Measurements from ENCODE around the gene APP.

APP gene

DNA sequence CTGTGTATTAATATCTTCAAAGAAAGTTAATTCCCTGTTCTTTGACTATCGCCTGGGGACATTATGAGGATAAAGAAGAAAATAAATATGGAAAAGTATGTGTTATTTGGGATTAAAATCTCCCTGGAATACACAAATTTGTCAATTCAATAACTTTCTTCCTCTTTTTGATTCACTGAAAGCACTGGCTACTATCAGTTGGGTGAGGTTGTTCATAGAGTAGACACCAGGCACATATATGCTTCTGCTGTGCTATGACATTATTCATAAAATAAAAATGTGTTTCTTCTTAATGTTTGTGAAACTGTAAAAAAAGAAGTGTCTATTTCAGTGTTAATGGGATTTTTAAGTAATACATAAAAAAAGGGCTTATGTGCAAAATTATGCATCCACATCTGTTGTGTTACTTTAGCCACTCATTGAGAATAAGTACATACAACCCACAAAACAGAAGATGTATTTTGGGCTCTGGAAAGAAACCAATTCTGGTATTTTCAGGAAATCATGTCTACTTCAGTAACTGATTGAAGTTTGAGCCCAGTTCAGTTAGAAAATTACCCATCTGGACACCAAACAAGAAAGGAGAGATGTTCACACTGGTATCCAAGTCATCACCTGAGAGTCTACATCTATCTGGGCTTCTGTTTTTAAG lies 266.4 kb downstream of the APP start:
- no peaks in the 10 kb centered on the region for H3K9me3 ChIP-seq (ENCODE audit: insufficient read depth, low read depth, low read length)
- no peak overlapping the region for H3K9ac ChIP-seq (ENCODE audit: low read depth, low read length, poor library complexity, severe bottlenecking)
- H3K36me3 ChIP-seq (ENCODE audit: insufficient read depth, low read length), result no peaks in the 10 kb centered on the region
- H3K9me2 ChIP-seq (replicated peaks; ENCODE audit: low read depth, low read length), result no peaks in the 10 kb centered on the region
- no peak overlapping the region for H3K4me3 ChIP-seq (ENCODE audit: low read length, poor library complexity, severe bottlenecking)
- H3K4me1 ChIP-seq (ENCODE audit: insufficient read depth, low read length, poor library complexity, severe bottlenecking), result no peaks in the 10 kb centered on the region
- H3K27me3 ChIP-seq (ENCODE audit: insufficient read depth, low read length, poor library complexity, severe bottlenecking), result no peaks in the 10 kb centered on the region
- H4K20me1 ChIP-seq (ENCODE audit: insufficient read depth, low read length, poor library complexity, severe bottlenecking), result no peaks in the 10 kb centered on the region
- TF ChIP-seq, protein P1, sequence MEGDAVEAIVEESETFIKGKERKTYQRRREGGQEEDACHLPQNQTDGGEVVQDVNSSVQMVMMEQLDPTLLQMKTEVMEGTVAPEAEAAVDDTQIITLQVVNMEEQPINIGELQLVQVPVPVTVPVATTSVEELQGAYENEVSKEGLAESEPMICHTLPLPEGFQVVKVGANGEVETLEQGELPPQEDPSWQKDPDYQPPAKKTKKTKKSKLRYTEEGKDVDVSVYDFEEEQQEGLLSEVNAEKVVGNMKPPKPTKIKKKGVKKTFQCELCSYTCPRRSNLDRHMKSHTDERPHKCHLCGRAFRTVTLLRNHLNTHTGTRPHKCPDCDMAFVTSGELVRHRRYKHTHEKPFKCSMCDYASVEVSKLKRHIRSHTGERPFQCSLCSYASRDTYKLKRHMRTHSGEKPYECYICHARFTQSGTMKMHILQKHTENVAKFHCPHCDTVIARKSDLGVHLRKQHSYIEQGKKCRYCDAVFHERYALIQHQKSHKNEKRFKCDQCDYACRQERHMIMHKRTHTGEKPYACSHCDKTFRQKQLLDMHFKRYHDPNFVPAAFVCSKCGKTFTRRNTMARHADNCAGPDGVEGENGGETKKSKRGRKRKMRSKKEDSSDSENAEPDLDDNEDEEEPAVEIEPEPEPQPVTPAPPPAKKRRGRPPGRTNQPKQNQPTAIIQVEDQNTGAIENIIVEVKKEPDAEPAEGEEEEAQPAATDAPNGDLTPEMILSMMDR (conservative IDR thresholded peaks at IDR 0.05; ENCODE audit: low read length), result no peak
- TF ChIP-seq EZH2phosphoT487 (IDR thresholded peaks at IDR 0.05; ENCODE audit: borderline replicate concordance), result no peak
- no peaks in the 10 kb centered on the region for H3F3A ChIP-seq (ENCODE audit: low read depth)
- H3K79me2 ChIP-seq (ENCODE audit: insufficient read depth, low read length), result no peaks in the 10 kb centered on the region
- no peak overlapping the region for H3K4me2 ChIP-seq (ENCODE audit: low read depth, low read length, poor library complexity, severe bottlenecking)
- no peak overlapping the region for H2AFZ ChIP-seq (ENCODE audit: low read length)

GRCh38 chr21:25903607-25904006 lies 267.0 kb downstream of the APP start:
- no peak overlapping the region for H3K4me3 ChIP-seq (ENCODE audit: low read length, poor library complexity, severe bottlenecking)
- H2AFZ ChIP-seq (ENCODE audit: low read length), result no peak overlapping the region
- no peaks in the 10 kb centered on the region for H4K20me1 ChIP-seq (ENCODE audit: insufficient read depth, low read length, poor library complexity, severe bottlenecking)
- H3K9me2 ChIP-seq (replicated peaks; ENCODE audit: low read depth, low read length), result no peaks in the 10 kb centered on the region
- no peak overlapping the region for H3K4me2 ChIP-seq (ENCODE audit: low read depth, low read length, poor library complexity, severe bottlenecking)
- H3K9me3 ChIP-seq (ENCODE audit: insufficient read depth, low read depth, low read length), result no peaks in the 10 kb centered on the region
- no peaks in the 10 kb centered on the region for H3K79me2 ChIP-seq (ENCODE audit: insufficient read depth, low read length)
- H3K9ac ChIP-seq (ENCODE audit: low read depth, low read length, poor library complexity, severe bottlenecking), result no peak overlapping the region
- H3K36me3 ChIP-seq (ENCODE audit: insufficient read depth, low read length), result no peaks in the 10 kb centered on the region
- H3K27me3 ChIP-seq (ENCODE audit: insufficient read depth, low read length, poor library complexity, severe bottlenecking), result no peaks in the 10 kb centered on the region
- TF ChIP-seq EZH2phosphoT487 (IDR thresholded peaks at IDR 0.05; ENCODE audit: borderline replicate concordance), result no peak
- TF ChIP-seq, protein P1 (conservative IDR thresholded peaks at IDR 0.05; ENCODE audit: low read length), result no peak
- no peaks in the 10 kb centered on the region for H3F3A ChIP-seq (ENCODE audit: low read depth)
- no peaks in the 10 kb centered on the region for H3K4me1 ChIP-seq (ENCODE audit: insufficient read depth, low read length, poor library complexity, severe bottlenecking)

- Histone ChIP-seq H3K27me3 (ENCODE audit: insufficient read depth, low read length, poor library complexity, severe bottlenecking) (no peaks in the 10 kb centered on the region), H3K79me2 (ENCODE audit: insufficient read depth, low read length) (no peaks in the 10 kb centered on the region), H4K20me1 (ENCODE audit: insufficient read depth, low read length, poor library complexity, severe bottlenecking) (no peaks in the 10 kb centered on the region), H2AFZ (ENCODE audit: low read length) (no peak overlapping the region), H3K4me2 (ENCODE audit: low read depth, low read length, poor library complexity, severe bottlenecking) (no peak overlapping the region), H3F3A (ENCODE audit: low read depth) (no peaks in the 10 kb centered on the region), H3K36me3 (ENCODE audit: insufficient read depth, low read length) (no peaks in the 10 kb centered on the region), H3K9me3 (ENCODE audit: insufficient read depth, low read depth, low read length) (no peaks in the 10 kb centered on the region), H3K9me2 (replicated peaks; ENCODE audit: low read depth, low read length) (no peaks in the 10 kb centered on the region), H3K4me1 (ENCODE audit: insufficient read depth, low read length, poor library complexity, severe bottlenecking) (no peaks in the 10 kb centered on the region), H3K9ac (ENCODE audit: low read depth, low read length, poor library complexity, severe bottlenecking) (no peak overlapping the region), H3K4me3 (ENCODE audit: low read length, poor library complexity, severe bottlenecking) (no peak overlapping the region)
- TF ChIP-seq, protein P1 (conservative IDR thresholded peaks at IDR 0.05; ENCODE audit: low read length), result no peak
- no peak for TF ChIP-seq EZH2phosphoT487 (IDR thresholded peaks at IDR 0.05; ENCODE audit: borderline replicate concordance)
Observed at GRCh38 chr21:25901330-25901979, 269.1 kb downstream of the APP start.

Data from Loucy (cell line).